Measurements from ENCODE around the gene COX18. TPM values are rescaled to one million over a fixed set of nuclear protein-coding genes. Genes with fewer than 3 reads are reported as not detected.

Gene COX18
- polyA plus RNA-seq, 1 experiment = 16.7 TPM

DNA sequence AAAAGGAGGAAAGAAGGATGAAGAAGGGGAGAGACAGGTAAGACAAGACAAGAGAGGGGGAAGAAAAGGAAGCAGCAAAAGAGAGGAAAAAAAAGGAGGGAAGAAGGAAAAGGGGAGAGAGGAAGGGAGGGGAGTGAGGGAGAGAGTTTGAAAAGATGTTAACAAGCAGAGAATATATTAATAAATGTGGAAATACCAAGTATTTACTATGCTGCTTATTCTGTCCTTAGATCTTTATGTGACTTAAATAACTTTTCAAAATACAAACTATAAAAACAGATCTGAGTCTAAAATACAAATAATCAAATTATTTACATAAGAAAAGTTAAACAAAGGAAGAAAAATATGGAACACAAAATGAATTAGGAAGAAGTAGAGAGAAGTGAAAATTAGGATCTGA, 18.4 kb upstream of the COX18 start:
- H3K27ac ChIP-seq (ENCODE audit: low read depth, low read length) = no peak overlapping the region
- H3K27me3 ChIP-seq (ENCODE audit: control insufficient read depth, insufficient read depth, low read length) = no peaks in the 10 kb centered on the region
- no peaks in the 10 kb centered on the region for H3K9me3 ChIP-seq (ENCODE audit: control insufficient read depth, insufficient read depth, low read length)
- ChIA-PET POLR2A (no interaction called here), CTCF (interaction anchor here (2.2 kb wide), 1 partner anchor 169 kb away, joined by 6 read pairs; no protein-coding TSS in a partner anchor)
- H3K4me3 ChIP-seq (ENCODE audit: low read depth, low read length) = no peak overlapping the region
- no peak for DNase-seq (ENCODE audit: low read depth, low spot score)
- TF ChIP-seq, protein P1, sequence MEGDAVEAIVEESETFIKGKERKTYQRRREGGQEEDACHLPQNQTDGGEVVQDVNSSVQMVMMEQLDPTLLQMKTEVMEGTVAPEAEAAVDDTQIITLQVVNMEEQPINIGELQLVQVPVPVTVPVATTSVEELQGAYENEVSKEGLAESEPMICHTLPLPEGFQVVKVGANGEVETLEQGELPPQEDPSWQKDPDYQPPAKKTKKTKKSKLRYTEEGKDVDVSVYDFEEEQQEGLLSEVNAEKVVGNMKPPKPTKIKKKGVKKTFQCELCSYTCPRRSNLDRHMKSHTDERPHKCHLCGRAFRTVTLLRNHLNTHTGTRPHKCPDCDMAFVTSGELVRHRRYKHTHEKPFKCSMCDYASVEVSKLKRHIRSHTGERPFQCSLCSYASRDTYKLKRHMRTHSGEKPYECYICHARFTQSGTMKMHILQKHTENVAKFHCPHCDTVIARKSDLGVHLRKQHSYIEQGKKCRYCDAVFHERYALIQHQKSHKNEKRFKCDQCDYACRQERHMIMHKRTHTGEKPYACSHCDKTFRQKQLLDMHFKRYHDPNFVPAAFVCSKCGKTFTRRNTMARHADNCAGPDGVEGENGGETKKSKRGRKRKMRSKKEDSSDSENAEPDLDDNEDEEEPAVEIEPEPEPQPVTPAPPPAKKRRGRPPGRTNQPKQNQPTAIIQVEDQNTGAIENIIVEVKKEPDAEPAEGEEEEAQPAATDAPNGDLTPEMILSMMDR (IDR thresholded peaks at IDR 0.05; ENCODE audit: low read depth, low read length) = no peak

DNA sequence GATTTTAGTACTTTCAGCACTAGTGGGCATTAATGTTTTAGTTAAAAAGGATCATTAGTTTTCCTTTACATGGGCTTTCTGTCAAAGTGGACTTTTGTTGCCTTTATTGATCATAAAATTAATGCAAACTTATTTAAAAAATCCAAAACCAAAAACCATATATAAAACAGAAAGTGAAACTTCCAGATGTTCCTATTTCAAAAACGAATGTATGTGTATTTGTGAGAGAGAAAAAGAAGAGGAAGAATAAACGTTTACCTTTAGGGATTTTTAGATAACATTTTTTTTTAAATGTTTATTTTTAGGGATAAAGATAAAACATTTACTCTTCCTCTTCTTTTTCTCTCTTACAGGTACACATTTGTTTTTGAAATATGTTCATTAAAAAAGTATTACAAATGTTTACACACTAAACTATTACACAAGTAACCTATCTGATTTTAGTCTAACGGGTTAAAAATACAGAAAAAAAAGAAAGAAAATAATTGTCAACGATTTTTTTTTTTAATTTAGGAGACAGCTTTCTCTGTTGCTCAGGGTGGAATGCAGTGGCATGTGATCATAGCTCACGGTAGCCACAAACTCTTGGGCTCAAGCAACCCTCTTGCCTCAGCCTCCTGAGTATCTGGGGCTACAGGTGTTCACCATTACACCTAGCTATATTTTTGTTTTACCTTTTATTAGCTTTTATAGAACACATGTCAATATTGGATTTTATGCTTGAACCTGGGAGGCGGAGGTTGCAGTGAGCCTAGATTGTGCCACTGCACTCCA, 16.8 kb upstream of the COX18 start:
- H3K27ac ChIP-seq (ENCODE audit: low read depth, low read length) = no peak overlapping the region
- H3K27me3 ChIP-seq (ENCODE audit: control insufficient read depth, insufficient read depth, low read length) = no peaks in the 10 kb centered on the region
- H3K9me3 ChIP-seq (ENCODE audit: control insufficient read depth, insufficient read depth, low read length) = no peaks in the 10 kb centered on the region
- ChIA-PET POLR2A (no interaction called here), CTCF (interaction anchor here (0.7 kb wide), 1 partner anchor 30 kb away, joined by 3 read pairs; no protein-coding TSS in a partner anchor)
- H3K4me3 ChIP-seq (ENCODE audit: low read depth, low read length) = no peak overlapping the region
- TF ChIP-seq, protein P1 (IDR thresholded peaks at IDR 0.05; ENCODE audit: low read depth, low read length) = no peak
- DNase-seq (ENCODE audit: low read depth, low spot score) = no peak

DNA sequence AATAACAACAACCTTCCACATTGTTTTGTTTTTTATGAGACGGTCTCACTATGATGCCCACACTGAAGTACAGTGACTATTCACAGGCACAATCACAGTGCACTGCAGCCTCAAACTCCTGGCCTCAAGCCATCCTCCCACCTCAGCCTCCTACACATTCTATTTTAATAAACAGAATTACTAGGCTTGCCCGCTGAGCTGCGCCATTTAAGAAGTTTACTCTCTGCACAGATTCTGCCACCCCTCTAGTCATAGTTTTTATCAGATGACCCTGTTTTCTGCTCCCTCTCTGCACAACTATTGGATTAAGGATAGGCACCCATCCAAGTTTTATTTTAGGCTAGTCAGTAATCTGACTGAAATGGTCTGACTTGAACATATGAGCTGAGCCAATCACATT, 11.3 kb upstream of the COX18 start:
- Histone ChIP-seq H3K9me3 (ENCODE audit: control insufficient read depth, insufficient read depth, low read length) (no peaks in the 10 kb centered on the region), H3K27ac (ENCODE audit: low read depth, low read length) (no peak overlapping the region), H3K4me3 (ENCODE audit: low read depth, low read length) (no peak overlapping the region), H3K27me3 (ENCODE audit: control insufficient read depth, insufficient read depth, low read length) (no peaks in the 10 kb centered on the region)
- ChIA-PET CTCF (interaction anchor here (2.0 kb wide), 1 partner anchor 176 kb away, joined by 5 read pairs; no protein-coding TSS in a partner anchor), POLR2A (no interaction called here)
- TF ChIP-seq, protein P1 (IDR thresholded peaks at IDR 0.05; ENCODE audit: low read depth, low read length) = no peak
- DNase-seq (ENCODE audit: low read depth, low spot score) = no peak

DNA sequence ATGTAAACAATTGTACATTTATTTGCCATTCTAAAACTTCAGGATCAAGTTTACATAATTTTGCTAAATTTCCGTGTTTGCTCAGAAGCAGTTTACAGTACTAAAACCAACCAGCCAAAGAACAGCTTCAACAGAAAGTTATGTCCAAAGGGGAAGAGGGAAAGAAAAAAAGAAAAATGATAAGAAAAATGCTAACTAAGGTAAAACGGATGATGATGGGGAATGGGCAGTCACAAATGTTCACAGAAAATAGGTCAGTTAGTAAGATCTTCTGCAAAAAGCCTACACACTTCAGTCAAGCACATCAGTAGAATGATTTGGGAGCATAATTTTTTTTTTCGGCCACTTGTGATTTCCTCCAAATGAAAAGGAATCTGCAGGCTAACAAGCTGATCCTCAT, 6.3 kb upstream of the COX18 start:
- CTCF ChIA-PET = no interaction called here
- POLR2A ChIA-PET = no interaction called here
- Histone ChIP-seq H3K27ac (ENCODE audit: low read depth, low read length) (no peak overlapping the region), H3K9me3 (ENCODE audit: control insufficient read depth, insufficient read depth, low read length) (no peaks in the 10 kb centered on the region), H3K27me3 (ENCODE audit: control insufficient read depth, insufficient read depth, low read length) (no peaks in the 10 kb centered on the region), H3K4me3 (ENCODE audit: low read depth, low read length) (no peak overlapping the region)
- TF ChIP-seq, protein P1 (IDR thresholded peaks at IDR 0.05; ENCODE audit: low read depth, low read length) = no peak
- DNase-seq (ENCODE audit: low read depth, low spot score) = no peak

DNA sequence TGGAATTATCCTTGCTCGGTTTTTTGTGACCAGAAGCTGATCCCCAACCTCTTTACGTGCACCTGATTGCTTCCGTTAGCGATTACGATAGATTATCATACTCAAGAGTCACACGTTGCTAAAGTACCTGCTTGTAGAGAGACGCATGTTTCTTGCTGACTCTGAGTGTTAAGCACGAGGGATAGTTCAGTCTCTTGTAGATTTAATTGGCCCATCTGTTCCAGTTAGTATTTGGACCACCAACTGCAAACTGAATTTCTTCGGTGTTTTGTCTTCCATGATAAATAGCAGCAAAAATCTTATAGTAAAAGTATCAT, 516 bp upstream of the COX18 start:
- Histone ChIP-seq H3K27ac (ENCODE audit: low read depth, low read length) (peak overlapping the region; percentile 70), H3K4me3 (ENCODE audit: low read depth, low read length) (peak overlapping the region; percentile 56), H3K27me3 (ENCODE audit: control insufficient read depth, insufficient read depth, low read length) (no peaks in the 10 kb centered on the region), H3K9me3 (ENCODE audit: control insufficient read depth, insufficient read depth, low read length) (no peaks in the 10 kb centered on the region; the same call in 1 of the 2 replicates)
- TF ChIP-seq, protein P1 (IDR thresholded peaks at IDR 0.05; ENCODE audit: low read depth, low read length) = no peak
- CTCF ChIA-PET = no interaction called here
- DNase-seq (ENCODE audit: low read depth, low spot score) = no peak
- POLR2A ChIA-PET = interaction anchor here (0.8 kb wide), 1 partner anchor 189 kb away, joined by 3 read pairs; the partner anchor contains the start of gene ANKRD17

Data from AG04450 (cell line).